ENCODE measurements around the gene TBP.
A peak's percentile ranks its signal among the peaks of the same experiment; 100 is the strongest.
"Not testable (repeated sequence)": the region's sequence is repeated elsewhere in the genome, so short reads cannot be mapped to it uniquely, and the experiment has no call there.

TBP gene

DNA sequence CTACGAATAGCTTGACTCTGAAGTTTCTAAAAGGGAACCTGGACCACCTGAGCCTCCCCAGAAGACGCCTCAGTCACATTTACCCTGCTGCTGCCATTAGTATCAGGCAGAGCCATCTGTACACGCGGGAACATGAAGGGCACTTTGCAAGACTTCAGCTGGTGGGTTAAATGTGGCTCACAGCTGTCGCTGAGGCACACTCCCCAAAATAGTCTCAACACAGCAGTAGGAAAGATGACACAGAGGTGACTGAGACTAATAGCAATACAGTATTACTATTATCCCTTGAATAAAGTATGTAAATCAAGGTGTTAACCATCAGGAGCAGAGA is 30.0 kb upstream of the TBP start:
- Mint-ChIP-seq H3K27ac (no peak overlapping the region), H3K36me3 (peaks cover 3% of the 10 kb centered on the region), H3K4me3 (no peak overlapping the region), H3K27me3 (peaks cover 6% of the 10 kb centered on the region), H3K9me3 (ENCODE audit: low read depth) (no peaks in the 10 kb centered on the region), H3K4me1 (ENCODE audit: low read depth) (no peaks in the 10 kb centered on the region)

DNA sequence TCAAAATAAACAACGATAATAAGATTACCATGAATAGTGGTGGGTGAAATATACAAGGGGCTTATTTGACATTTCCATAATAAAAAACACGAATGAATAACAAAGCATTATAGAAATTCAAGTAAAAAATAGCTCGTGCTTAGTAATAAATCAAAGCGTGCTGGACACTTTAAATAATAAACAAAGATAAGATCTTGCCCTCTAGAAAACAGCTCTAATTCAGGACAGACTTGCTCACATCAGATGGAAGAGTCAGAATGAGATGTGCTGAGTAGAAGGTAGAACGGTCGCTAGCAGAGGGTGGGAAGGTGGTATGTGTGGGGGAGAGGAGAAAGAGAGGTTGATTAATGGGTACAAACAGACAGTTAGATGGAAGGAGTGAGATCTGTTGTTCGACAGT is 28.4 kb upstream of the TBP start:
- Mint-ChIP-seq H3K4me3 (no peak overlapping the region), H3K27me3 (no peaks in the 10 kb centered on the region), H3K27ac (no peak overlapping the region), H3K9me3 (ENCODE audit: low read depth) (no peaks in the 10 kb centered on the region), H3K4me1 (ENCODE audit: low read depth) (no peaks in the 10 kb centered on the region), H3K36me3 (peaks cover 3% of the 10 kb centered on the region)

DNA sequence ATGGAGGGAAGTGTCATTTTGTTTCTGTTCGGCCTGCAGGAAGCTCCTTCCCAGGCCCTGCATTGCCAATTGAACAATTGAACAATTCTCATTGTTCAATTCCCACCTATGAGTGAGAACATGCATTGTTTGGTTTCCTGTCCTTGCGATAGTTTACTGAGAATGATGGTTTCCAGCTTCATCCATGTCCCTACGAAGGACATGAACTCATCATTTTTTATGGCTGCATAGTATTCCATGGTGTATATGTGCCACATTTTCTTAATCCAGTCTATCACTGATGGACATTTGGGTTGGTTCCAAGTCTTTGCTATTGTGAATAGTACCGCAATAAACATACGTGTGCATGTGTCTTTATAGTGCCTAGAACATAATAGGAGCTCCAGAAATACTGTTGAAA is 26.2 kb upstream of the TBP start:
- not testable (repeated sequence) for H3K36me3 Mint-ChIP-seq, H3K27ac Mint-ChIP-seq

GRCh38 chr6:170529839-170530469 is 24.2 kb upstream of the TBP start:
- H3K36me3 Mint-ChIP-seq, result peaks cover 3% of the 10 kb centered on the region
- H3K27me3 Mint-ChIP-seq, result no peaks in the 10 kb centered on the region
- no peaks in the 10 kb centered on the region for H3K9me3 Mint-ChIP-seq (ENCODE audit: low read depth)
- no peaks in the 10 kb centered on the region for H3K4me1 Mint-ChIP-seq (ENCODE audit: low read depth)
- no peak overlapping the region for H3K27ac Mint-ChIP-seq
- H3K4me3 Mint-ChIP-seq, result no peak overlapping the region

More for the DNA sequence above, 26.2 kb upstream of the TBP start:
- H3K27me3 Mint-ChIP-seq; H3K9me3 Mint-ChIP-seq (ENCODE audit: low read depth); H3K4me1 Mint-ChIP-seq (ENCODE audit: low read depth); H3K4me3 Mint-ChIP-seq: not testable (repeated sequence)

DNA sequence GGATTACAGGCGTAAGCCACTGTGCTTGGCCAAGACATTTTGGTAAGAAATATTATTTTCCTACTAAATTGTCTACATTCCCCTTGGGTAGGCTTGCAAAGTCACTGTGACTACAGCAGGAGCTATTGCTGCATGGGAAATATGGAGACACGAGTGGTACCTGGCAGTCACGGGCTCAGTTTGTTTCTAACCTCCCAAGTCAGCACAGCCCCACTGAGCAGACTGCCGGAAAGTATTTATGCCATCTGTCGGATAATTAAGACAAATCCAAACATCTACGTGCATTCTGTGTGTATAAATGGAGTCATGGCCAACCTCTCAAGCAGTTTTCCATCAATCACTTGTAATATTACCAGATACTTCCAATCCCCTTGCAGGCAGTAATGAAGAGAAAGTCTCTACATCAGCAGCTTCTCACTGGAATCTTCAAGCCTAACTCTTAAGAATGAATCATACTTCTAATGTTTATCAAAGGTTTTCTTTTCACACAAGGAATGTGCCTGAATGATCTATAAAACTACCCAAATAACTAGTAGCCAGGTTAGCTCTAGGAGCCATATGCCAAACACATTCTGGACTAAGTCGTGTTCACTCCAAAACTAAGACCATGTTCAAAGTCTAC is 21.2 kb upstream of the TBP start:
- no peak overlapping the region for H3K4me3 Mint-ChIP-seq
- H3K27me3 Mint-ChIP-seq, result no peaks in the 10 kb centered on the region
- peak overlapping the region; percentile 5 for H3K27ac Mint-ChIP-seq
- no peaks in the 10 kb centered on the region for H3K9me3 Mint-ChIP-seq (ENCODE audit: low read depth)
- H3K4me1 Mint-ChIP-seq (ENCODE audit: low read depth), result no peaks in the 10 kb centered on the region
- peaks cover 10% of the 10 kb centered on the region for H3K36me3 Mint-ChIP-seq

- Mint-ChIP-seq H3K27me3 (no peaks in the 10 kb centered on the region), H3K36me3 (peaks cover 9% of the 10 kb centered on the region), H3K4me1 (ENCODE audit: low read depth) (no peaks in the 10 kb centered on the region), H3K4me3 (no peak overlapping the region), H3K27ac (no peak overlapping the region), H3K9me3 (ENCODE audit: low read depth) (no peaks in the 10 kb centered on the region)
Observed at GRCh38 chr6:170533792-170534191, 20.4 kb upstream of the TBP start.

DNA sequence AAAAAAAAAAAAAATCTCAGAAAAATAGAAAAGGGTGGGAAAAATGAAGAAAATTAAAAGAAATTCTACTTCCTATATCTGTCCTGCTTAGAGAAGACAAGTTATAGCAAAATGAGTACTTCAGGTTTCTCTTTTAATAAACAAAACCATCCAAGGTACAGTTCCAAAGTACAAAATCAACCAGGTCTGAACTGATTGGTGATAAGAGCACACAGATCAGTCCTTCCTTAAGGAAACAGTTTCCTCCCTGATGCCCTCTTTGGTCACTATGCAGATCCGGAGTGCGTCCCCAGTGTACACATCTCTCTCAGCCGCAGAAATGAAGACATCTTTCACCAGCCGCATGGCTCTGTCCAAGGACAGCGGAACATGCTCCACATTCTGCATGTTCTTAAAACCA is 19.2 kb upstream of the TBP start:
- Mint-ChIP-seq H3K27me3 (no peaks in the 10 kb centered on the region), H3K4me3 (no peak overlapping the region), H3K9me3 (ENCODE audit: low read depth) (no peaks in the 10 kb centered on the region), H3K36me3 (peaks cover 10% of the 10 kb centered on the region), H3K4me1 (ENCODE audit: low read depth) (peaks cover 3% of the 10 kb centered on the region), H3K27ac (no peak overlapping the region)

DNA sequence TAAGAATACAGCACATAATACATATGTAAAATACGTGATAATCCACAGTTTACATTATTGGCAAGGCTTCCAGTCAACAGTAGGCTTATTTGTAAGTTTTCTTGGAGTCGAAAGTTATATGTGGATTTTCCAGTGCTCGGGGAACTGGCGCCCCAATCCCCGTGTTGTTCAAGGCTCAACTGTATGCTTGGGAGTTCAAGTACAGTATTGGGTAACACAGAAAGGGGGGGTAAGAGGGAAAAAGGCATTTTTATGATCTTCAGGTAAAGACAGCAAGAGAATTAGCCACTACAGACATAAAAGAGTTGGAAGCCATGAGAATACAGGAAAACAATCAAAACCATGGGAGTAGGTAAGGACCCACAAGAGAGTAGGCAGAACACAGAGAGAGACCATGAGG is 17.5 kb upstream of the TBP start:
- no peak overlapping the region for H3K4me3 Mint-ChIP-seq
- peaks cover 13% of the 10 kb centered on the region for H3K4me1 Mint-ChIP-seq (ENCODE audit: low read depth)
- no peaks in the 10 kb centered on the region for H3K9me3 Mint-ChIP-seq (ENCODE audit: low read depth)
- no peak overlapping the region for H3K27ac Mint-ChIP-seq
- H3K36me3 Mint-ChIP-seq, result peaks cover 10% of the 10 kb centered on the region
- H3K27me3 Mint-ChIP-seq, result no peaks in the 10 kb centered on the region

DNA sequence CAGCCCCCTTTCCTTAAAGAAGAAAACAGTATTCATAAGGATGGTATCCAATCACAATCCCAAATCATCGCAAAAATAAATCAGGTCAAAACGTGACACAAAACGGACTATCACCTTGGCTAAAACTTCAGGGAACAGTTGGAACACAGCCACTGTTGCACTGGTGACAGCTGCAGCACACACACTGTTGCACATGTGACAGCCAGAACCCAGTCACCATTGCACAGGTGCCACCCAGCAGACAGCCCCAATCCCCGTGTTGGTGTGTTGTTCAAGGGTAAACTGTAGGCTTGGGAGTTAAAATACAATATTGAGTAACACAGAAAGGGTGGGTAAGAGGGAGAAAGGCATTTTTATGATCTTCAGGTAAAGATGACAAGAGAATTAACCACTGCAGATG is 16.8 kb upstream of the TBP start:
- Mint-ChIP-seq H3K36me3 (peaks cover 10% of the 10 kb centered on the region), H3K9me3 (ENCODE audit: low read depth) (no peaks in the 10 kb centered on the region), H3K27me3 (no peaks in the 10 kb centered on the region), H3K27ac (no peak overlapping the region), H3K4me3 (no peak overlapping the region), H3K4me1 (ENCODE audit: low read depth) (peaks cover 15% of the 10 kb centered on the region)

GRCh38 chr6:170542031-170542719 is 12.0 kb upstream of the TBP start:
- peaks cover 29% of the 10 kb centered on the region for H3K4me1 Mint-ChIP-seq (ENCODE audit: low read depth)
- H3K27me3 Mint-ChIP-seq, result no peaks in the 10 kb centered on the region
- peak overlapping the region; percentile 70 for H3K27ac Mint-ChIP-seq
- no peak overlapping the region for H3K4me3 Mint-ChIP-seq
- H3K36me3 Mint-ChIP-seq, result peaks cover 6% of the 10 kb centered on the region
- H3K9me3 Mint-ChIP-seq (ENCODE audit: low read depth), result no peaks in the 10 kb centered on the region

DNA sequence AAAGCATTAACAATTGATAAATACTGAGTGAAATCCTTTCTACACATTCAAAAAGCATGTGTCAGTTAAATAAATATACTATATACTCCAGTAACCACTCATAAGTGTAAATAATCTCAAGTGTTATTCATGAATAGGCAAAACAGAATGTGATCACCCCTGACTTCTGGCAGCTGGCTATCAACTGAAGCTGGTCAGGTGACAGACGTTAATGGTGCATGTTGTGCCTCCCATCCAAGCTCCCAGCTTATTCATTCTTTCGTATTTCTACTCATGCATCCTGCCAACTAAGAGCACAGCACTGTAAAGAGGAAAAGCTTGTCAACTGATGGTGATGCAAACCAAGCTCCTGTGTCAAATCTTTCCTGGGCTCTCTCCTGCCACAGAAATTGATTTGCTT is 8.8 kb upstream of the TBP start:
- no peaks in the 10 kb centered on the region for H3K9me3 Mint-ChIP-seq (ENCODE audit: low read depth)
- no peak overlapping the region for H3K4me3 Mint-ChIP-seq

GRCh38 chr6:170552765-170553533 is 1.2 kb upstream of the TBP start, which contains the start of gene PSMB1:
Gene PSMB1, minus strand, starts transcription at chr6:170553307. Its CDS starts 65 bp downstream, at chr6:170553242.
- Mint-ChIP-seq H3K9me3 (ENCODE audit: low read depth) (no peaks in the 10 kb centered on the region), H3K36me3 (peaks cover 2% of the 10 kb centered on the region), H3K27ac (no peak within 1 kb of the TSS), H3K27me3 (no peaks in the 10 kb centered on the region), H3K4me1 (ENCODE audit: low read depth) (peaks cover 48% of the 10 kb centered on the region), H3K4me3 (no peak within 1 kb of the TSS)

More for the DNA sequence above, 8.8 kb upstream of the TBP start:
- Mint-ChIP-seq H3K27ac (no peak overlapping the region), H3K4me1 (ENCODE audit: low read depth) (peaks cover 54% of the 10 kb centered on the region), H3K27me3 (no peaks in the 10 kb centered on the region), H3K36me3 (no peaks in the 10 kb centered on the region)

GRCh38 chr6:170553534-170554012 is 596 bp upstream of the TBP start:
- peaks cover 49% of the 10 kb centered on the region for H3K4me1 Mint-ChIP-seq (ENCODE audit: low read depth)
- no peak overlapping the region for H3K4me3 Mint-ChIP-seq
- no peak overlapping the region for H3K27ac Mint-ChIP-seq
- H3K27me3 Mint-ChIP-seq, result no peaks in the 10 kb centered on the region
- peaks cover 2% of the 10 kb centered on the region for H3K36me3 Mint-ChIP-seq
- no peaks in the 10 kb centered on the region for H3K9me3 Mint-ChIP-seq (ENCODE audit: low read depth)

DNA sequence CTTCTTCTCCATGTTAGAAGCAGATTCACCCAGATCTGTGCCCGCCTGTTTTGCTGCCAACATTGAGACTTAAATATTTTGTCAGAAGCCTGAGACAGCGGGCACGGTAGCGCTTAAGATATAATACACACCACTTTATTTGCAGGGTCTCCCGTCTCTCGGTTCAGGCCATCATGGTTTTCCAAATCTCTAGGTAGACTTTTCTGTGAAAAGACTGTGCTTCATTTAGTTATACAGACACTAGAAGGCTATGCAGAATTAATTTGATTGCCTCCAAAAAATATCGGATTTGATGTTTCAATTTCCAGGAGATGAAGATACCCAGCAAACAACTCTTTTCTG is 598 bp downstream of the TBP start:
- Mint-ChIP-seq H3K36me3 (peaks cover 4% of the 10 kb centered on the region), H3K9me3 (ENCODE audit: low read depth) (no peaks in the 10 kb centered on the region), H3K27ac (no peak overlapping the region), H3K27me3 (no peaks in the 10 kb centered on the region), H3K4me1 (ENCODE audit: low read depth) (peaks cover 44% of the 10 kb centered on the region), H3K4me3 (no peak overlapping the region)

DNA sequence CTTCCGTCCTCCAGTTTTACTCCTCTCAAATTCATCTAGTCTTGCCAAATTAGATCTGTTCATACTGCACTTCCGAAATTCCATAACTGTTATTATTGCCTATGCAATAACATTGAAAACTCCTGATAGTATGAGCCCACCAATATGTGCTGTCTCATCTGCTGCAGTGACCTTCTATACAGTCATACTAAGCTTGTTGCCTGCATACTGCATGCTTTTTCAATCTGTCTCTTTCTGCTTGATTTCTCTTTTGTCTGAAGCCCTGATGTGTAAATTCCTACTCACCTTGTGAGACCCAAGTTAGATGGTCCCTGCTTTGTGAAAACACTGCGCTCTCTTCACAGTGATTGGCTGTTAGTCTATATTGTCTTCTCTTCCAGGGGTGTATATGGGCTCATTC is 1.1 kb downstream of the TBP start:
- H3K4me3 Mint-ChIP-seq, result no peak overlapping the region
- H3K9me3 Mint-ChIP-seq (ENCODE audit: low read depth), result no peaks in the 10 kb centered on the region
- peaks cover 43% of the 10 kb centered on the region for H3K4me1 Mint-ChIP-seq (ENCODE audit: low read depth)
- no peak overlapping the region for H3K27ac Mint-ChIP-seq
- H3K36me3 Mint-ChIP-seq, result peaks cover 4% of the 10 kb centered on the region
- no peaks in the 10 kb centered on the region for H3K27me3 Mint-ChIP-seq

All from activated naive CD8-positive, alpha-beta T cell (primary cell).